ENCODE measurements around the gene MTARC2. TPM values are rescaled to one million over a fixed set of nuclear protein-coding genes. Genes with fewer than 3 reads are reported as not detected.

Gene MTARC2
- total and polyA plus RNA-seq, 2 of the 13 experiments (the other 11 are each of a cell fraction or from before 2014, with no cell fraction given), result 8.5 to 10.1 TPM

DNA sequence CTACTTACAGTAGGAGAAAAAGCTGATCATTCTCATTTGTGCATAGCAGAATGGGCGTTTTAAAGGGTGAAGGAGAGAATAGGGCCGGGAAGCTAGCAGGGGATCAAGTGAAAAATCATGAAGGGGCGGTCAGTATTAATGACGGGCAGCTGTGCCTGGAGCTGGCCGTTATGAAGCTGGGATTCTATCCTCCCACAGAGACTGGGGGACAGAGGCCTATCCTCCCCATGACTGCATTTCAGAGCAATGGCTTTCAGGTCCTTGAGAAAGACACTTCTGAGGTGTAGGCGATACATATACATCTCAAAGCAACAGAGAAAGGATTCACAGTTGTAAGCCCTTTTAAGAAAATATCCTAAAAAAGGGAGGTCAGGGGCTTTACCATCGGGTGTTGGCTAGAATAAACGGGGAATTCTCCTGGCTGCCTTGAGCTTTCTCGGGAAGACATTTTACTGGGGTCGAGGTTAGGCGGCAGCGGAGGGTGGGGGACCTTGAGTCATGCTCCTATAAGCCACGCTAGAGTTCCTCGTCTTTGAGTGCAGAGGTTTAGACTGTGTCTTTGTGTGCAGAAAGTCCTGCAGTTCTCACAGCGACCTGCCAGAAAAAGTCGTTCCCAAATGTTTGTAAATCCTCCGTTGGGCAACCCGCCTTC is 559 bp upstream of the MTARC2 start (continued):
- TF ChIP-seq, protein P1, sequence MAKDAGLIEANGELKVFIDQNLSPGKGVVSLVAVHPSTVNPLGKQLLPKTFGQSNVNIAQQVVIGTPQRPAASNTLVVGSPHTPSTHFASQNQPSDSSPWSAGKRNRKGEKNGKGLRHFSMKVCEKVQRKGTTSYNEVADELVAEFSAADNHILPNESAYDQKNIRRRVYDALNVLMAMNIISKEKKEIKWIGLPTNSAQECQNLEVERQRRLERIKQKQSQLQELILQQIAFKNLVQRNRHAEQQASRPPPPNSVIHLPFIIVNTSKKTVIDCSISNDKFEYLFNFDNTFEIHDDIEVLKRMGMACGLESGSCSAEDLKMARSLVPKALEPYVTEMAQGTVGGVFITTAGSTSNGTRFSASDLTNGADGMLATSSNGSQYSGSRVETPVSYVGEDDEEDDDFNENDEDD (CRISPR knock-in tag; IDR thresholded peaks at IDR 0.05; ENCODE audit: borderline replicate concordance), result no peak
- TF ChIP-seq ZNF720 (CRISPR knock-in tag; IDR thresholded peaks at IDR 0.05), result no peak
- TF ChIP-seq ZEB1 (IDR thresholded peaks at IDR 0.05; ENCODE audit: insufficient replicate concordance, low read depth), result peak; percentile 13
- TF ChIP-seq, protein P2, sequence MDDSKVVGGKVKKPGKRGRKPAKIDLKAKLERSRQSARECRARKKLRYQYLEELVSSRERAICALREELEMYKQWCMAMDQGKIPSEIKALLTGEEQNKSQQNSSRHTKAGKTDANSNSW (CRISPR knock-in tag; IDR thresholded peaks at IDR 0.05; ENCODE audit: borderline replicate concordance), result no peak
- TF ChIP-seq CHD4 (IDR thresholded peaks at IDR 0.05; ENCODE audit: borderline replicate concordance, low read length), result no peak
- TF ChIP-seq KLF16 (CRISPR knock-in tag; IDR thresholded peaks at IDR 0.05), result no peak
- TF ChIP-seq ZNF335 (CRISPR knock-in tag; IDR thresholded peaks at IDR 0.05), result no peak
- TF ChIP-seq PTBP1 (IDR thresholded peaks at IDR 0.05; ENCODE audit: low read depth, low read length, poor library complexity, severe bottlenecking), result no peak
- no peak for TF ChIP-seq DNMT3B (CRISPR knock-in tag; conservative IDR thresholded peaks at IDR 0.05)
- TF ChIP-seq ZKSCAN8 (CRISPR knock-in tag; IDR thresholded peaks at IDR 0.05; ENCODE audit: borderline replicate concordance), result no peak
- TF ChIP-seq ZNF816 (CRISPR knock-in tag; IDR thresholded peaks at IDR 0.05; ENCODE audit: borderline replicate concordance), result no peak
- TF ChIP-seq ZNF557 (CRISPR knock-in tag; IDR thresholded peaks at IDR 0.05), result no peak
- TF ChIP-seq RNF2 (conservative IDR thresholded peaks at IDR 0.05; ENCODE audit: low read depth), result 0 out of 2 replicates have a peak, but pooled peaks have one; percentile 18
- TF ChIP-seq SSRP1 (CRISPR knock-in tag; IDR thresholded peaks at IDR 0.05), result no peak
- TF ChIP-seq, protein P3, sequence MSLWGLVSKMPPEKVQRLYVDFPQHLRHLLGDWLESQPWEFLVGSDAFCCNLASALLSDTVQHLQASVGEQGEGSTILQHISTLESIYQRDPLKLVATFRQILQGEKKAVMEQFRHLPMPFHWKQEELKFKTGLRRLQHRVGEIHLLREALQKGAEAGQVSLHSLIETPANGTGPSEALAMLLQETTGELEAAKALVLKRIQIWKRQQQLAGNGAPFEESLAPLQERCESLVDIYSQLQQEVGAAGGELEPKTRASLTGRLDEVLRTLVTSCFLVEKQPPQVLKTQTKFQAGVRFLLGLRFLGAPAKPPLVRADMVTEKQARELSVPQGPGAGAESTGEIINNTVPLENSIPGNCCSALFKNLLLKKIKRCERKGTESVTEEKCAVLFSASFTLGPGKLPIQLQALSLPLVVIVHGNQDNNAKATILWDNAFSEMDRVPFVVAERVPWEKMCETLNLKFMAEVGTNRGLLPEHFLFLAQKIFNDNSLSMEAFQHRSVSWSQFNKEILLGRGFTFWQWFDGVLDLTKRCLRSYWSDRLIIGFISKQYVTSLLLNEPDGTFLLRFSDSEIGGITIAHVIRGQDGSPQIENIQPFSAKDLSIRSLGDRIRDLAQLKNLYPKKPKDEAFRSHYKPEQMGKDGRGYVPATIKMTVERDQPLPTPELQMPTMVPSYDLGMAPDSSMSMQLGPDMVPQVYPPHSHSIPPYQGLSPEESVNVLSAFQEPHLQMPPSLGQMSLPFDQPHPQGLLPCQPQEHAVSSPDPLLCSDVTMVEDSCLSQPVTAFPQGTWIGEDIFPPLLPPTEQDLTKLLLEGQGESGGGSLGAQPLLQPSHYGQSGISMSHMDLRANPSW (CRISPR knock-in tag; IDR thresholded peaks at IDR 0.05; ENCODE audit: borderline replicate concordance), result 0 out of 2 replicates have a peak, but pooled peaks have one; percentile 60
- no peak for TF ChIP-seq NFIC (IDR thresholded peaks at IDR 0.05; ENCODE audit: low read length)
- TF ChIP-seq, protein P4, sequence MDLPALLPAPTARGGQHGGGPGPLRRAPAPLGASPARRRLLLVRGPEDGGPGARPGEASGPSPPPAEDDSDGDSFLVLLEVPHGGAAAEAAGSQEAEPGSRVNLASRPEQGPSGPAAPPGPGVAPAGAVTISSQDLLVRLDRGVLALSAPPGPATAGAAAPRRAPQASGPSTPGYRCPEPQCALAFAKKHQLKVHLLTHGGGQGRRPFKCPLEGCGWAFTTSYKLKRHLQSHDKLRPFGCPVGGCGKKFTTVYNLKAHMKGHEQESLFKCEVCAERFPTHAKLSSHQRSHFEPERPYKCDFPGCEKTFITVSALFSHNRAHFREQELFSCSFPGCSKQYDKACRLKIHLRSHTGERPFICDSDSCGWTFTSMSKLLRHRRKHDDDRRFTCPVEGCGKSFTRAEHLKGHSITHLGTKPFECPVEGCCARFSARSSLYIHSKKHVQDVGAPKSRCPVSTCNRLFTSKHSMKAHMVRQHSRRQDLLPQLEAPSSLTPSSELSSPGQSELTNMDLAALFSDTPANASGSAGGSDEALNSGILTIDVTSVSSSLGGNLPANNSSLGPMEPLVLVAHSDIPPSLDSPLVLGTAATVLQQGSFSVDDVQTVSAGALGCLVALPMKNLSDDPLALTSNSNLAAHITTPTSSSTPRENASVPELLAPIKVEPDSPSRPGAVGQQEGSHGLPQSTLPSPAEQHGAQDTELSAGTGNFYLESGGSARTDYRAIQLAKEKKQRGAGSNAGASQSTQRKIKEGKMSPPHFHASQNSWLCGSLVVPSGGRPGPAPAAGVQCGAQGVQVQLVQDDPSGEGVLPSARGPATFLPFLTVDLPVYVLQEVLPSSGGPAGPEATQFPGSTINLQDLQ (CRISPR knock-in tag; IDR thresholded peaks at IDR 0.05), result peak; percentile 21; the same call in 1 of the 2 replicates
- no peak for TF ChIP-seq NCOA2 (CRISPR knock-in tag; IDR thresholded peaks at IDR 0.05)
- TF ChIP-seq, protein P5, sequence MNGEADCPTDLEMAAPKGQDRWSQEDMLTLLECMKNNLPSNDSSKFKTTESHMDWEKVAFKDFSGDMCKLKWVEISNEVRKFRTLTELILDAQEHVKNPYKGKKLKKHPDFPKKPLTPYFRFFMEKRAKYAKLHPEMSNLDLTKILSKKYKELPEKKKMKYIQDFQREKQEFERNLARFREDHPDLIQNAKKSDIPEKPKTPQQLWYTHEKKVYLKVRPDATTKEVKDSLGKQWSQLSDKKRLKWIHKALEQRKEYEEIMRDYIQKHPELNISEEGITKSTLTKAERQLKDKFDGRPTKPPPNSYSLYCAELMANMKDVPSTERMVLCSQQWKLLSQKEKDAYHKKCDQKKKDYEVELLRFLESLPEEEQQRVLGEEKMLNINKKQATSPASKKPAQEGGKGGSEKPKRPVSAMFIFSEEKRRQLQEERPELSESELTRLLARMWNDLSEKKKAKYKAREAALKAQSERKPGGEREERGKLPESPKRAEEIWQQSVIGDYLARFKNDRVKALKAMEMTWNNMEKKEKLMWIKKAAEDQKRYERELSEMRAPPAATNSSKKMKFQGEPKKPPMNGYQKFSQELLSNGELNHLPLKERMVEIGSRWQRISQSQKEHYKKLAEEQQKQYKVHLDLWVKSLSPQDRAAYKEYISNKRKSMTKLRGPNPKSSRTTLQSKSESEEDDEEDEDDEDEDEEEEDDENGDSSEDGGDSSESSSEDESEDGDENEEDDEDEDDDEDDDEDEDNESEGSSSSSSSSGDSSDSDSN (CRISPR knock-in tag; IDR thresholded peaks at IDR 0.05), result no peak
- TF ChIP-seq POLR2AphosphoS5 (IDR thresholded peaks at IDR 0.05; ENCODE audit: low read depth, low read length), result no peak

Data from HepG2 (cell line).